ENCODE data around the gene QRICH2.

QRICH2 gene

GRCh38 chr17:76354317-76354729 lies 46.2 kb upstream of the QRICH2 start:
- Histone ChIP-seq H3K4me2 (ENCODE audit: low read length) (peak overlapping the region; percentile 83), H3K79me1 (ENCODE audit: low read length) (peaks cover 9% of the 10 kb centered on the region), H2AK5ac (ENCODE audit: low read length) (no peak overlapping the region), H3K36me3 (ENCODE audit: control insufficient read depth in 1 of 2, insufficient read depth in 2 of 2, low read length in 2 of 2) (no peaks in the 10 kb centered on the region), H3K27me3 (ENCODE audit: insufficient read depth, low read length) (no peaks in the 10 kb centered on the region), H3K18ac (ENCODE audit: low read length) (no peak overlapping the region), H2AFZ (ENCODE audit: insufficient read depth, low read length, poor library complexity) (peak overlapping the region; percentile 99), H3K27ac (ENCODE audit: low read depth, low read length) (no peak overlapping the region), H4K91ac (ENCODE audit: low read depth, low read length) (peak overlapping the region; percentile 99), H3K4ac (ENCODE audit: low read depth, low read length) (no peak overlapping the region), H3K79me2 (ENCODE audit: control insufficient read depth, insufficient read depth, low read length, poor library complexity) (peaks cover 8% of the 10 kb centered on the region), H3K9ac (ENCODE audit: low read length) (peak overlapping the region; percentile 22), H2BK12ac (ENCODE audit: low read length) (no peak overlapping the region), H3K14ac (ENCODE audit: low read length) (peak overlapping the region; percentile 5), H2BK120ac (ENCODE audit: insufficient read depth, low read length, poor library complexity) (peak overlapping the region; percentile 100), H3K9me3 (ENCODE audit: insufficient read depth, low read depth, low read length) (no peaks in the 10 kb centered on the region), H3K4me3 (ENCODE audit: low read depth, low read length) (peak overlapping the region; percentile 58), H4K12ac (ENCODE audit: low read depth, low read length) (peak overlapping the region; percentile 34), H3K23ac (ENCODE audit: low read length) (no peak overlapping the region), H4K8ac (ENCODE audit: low read depth, low read length) (peak overlapping the region; percentile 100), H2BK5ac (ENCODE audit: low read depth, low read length, poor library complexity) (no peak overlapping the region), H3K4me1 (ENCODE audit: control insufficient read depth in 1 of 2, insufficient read depth in 2 of 2, low read length in 2 of 2) (peaks cover 0 to 6% of the 10 kb centered on the region in 2 experiments)
- DNase-seq: no peak
- no CpG with 5 or more reads among the region's 18 CpGs for WGBS (ENCODE audit: extremely low coverage, insufficient coverage, insufficient read length)

DNA sequence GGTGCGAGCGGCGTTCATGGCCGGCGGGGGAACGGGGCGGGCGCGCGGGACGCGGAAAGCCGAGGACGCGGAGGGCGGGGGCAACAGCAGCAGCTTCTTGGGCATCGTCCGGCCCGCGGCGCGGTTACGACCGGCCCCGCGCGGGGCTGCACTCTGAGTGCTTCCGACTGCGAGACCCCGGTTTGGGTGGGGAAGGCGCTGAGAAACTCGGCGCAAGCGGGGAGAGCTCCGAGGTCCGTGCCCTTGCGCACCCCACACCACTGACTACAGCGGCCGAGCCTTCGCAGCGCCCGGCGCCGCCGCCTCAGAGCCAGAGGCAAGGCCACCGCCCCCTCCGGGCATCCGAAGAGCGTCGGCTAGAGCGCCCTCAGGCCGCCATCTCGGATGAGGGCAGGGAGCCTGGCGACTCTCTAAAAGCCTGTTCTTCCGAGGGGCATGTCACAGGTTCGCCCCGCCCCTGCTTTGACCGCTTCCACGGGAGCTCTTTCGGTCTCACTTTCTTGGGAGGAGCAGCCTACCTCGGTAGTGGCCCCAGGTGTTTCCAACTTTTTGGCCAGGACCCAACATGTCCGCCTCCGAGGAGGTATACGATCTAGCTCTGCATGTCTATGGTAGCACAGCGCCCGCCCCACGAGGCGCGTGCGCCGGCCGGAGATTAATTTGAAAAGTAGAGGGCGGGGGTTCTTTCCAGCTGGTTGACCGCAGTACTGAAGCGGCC lies 45.7 kb upstream of the QRICH2 start, which contains the start of gene PRPSAP1:
PRPSAP1 (minus strand) TSS at position 318 of the 718 bp plus-strand sequence; CDS start at position 105, 213 bp downstream.
- Histone ChIP-seq H3K79me2 (ENCODE audit: control insufficient read depth, insufficient read depth, low read length, poor library complexity) (peaks cover 8% of the 10 kb centered on the region), H2BK12ac (ENCODE audit: low read length) (peak within 1 kb of the TSS; percentile 100), H3K79me1 (ENCODE audit: low read length) (peaks cover 9% of the 10 kb centered on the region), H3K18ac (ENCODE audit: low read length) (peak within 1 kb of the TSS; percentile 97), H3K27ac (ENCODE audit: low read depth, low read length) (peak within 1 kb of the TSS; percentile 89), H3K4me1 (ENCODE audit: control insufficient read depth in 1 of 2, insufficient read depth in 2 of 2, low read length in 2 of 2) (peaks cover 0 to 6% of the 10 kb centered on the region in 2 experiments), H2BK5ac (ENCODE audit: low read depth, low read length, poor library complexity) (peak within 1 kb of the TSS; percentile 100), H3K4me3 (ENCODE audit: low read depth, low read length) (peak within 1 kb of the TSS; percentile 92), H2AFZ (ENCODE audit: insufficient read depth, low read length, poor library complexity) (peak within 1 kb of the TSS; percentile 99), H3K9me3 (ENCODE audit: insufficient read depth, low read depth, low read length) (no peaks in the 10 kb centered on the region), H3K4me2 (ENCODE audit: low read length) (peak within 1 kb of the TSS; percentile 83), H3K23ac (ENCODE audit: low read length) (no peak within 1 kb of the TSS), H3K4ac (ENCODE audit: low read depth, low read length) (peak within 1 kb of the TSS; percentile 95), H3K36me3 (ENCODE audit: control insufficient read depth in 1 of 2, insufficient read depth in 2 of 2, low read length in 2 of 2) (no peaks in the 10 kb centered on the region), H4K91ac (ENCODE audit: low read depth, low read length) (peak within 1 kb of the TSS; percentile 99), H4K8ac (ENCODE audit: low read depth, low read length) (peak within 1 kb of the TSS; percentile 100), H3K27me3 (ENCODE audit: insufficient read depth, low read length) (no peaks in the 10 kb centered on the region), H2AK5ac (ENCODE audit: low read length) (no peak within 1 kb of the TSS), H3K9ac (ENCODE audit: low read length) (peak within 1 kb of the TSS; percentile 92), H2BK120ac (ENCODE audit: insufficient read depth, low read length, poor library complexity) (peak within 1 kb of the TSS; percentile 100), H3K14ac (ENCODE audit: low read length) (peak within 1 kb of the TSS; percentile 98), H4K12ac (ENCODE audit: low read depth, low read length) (peak within 1 kb of the TSS; percentile 99)
- no CpG with 5 or more reads among the region's 75 CpGs for WGBS (ENCODE audit: extremely low coverage, insufficient coverage, insufficient read length)
- DNase-seq: peak; percentile 98 to 99

DNA sequence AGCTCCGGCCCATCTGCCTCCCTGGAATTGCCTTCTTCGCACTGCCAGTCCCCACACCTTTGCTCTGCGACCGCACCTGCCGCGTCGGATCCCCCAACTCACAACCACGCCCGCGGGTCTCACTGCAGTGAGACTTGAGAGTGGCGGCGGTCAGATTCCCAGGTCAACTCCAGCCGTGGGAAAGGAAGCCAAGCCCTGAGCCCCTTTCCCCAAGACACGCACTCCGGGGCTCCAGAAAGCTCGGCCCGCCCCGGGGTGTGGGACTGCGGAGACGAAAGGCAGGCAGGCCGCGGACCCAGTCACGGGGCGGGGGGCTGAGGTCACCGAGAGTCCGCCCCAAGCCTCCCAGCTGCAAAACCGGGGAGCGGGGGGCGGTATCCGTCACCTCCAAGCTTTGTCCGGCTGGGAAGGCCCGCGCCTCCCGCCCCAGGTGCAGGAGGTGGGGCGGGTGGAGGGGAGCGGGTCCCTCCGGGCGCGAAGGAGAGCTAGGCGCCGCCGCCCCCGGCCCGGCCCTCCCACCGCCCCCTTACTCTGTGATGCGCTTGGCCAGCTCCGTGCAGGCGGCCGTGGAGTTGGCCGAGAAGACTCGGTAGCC lies 45.0 kb upstream of the QRICH2 start:
- Histone ChIP-seq H3K27me3 (ENCODE audit: insufficient read depth, low read length) (no peaks in the 10 kb centered on the region), H3K4me1 (ENCODE audit: control insufficient read depth in 1 of 2, insufficient read depth in 2 of 2, low read length in 2 of 2) (peaks cover 0 to 6% of the 10 kb centered on the region in 2 experiments), H3K9ac (ENCODE audit: low read length) (peak overlapping the region; percentile 57), H3K4me3 (ENCODE audit: low read depth, low read length) (peak overlapping the region; percentile 92), H2AFZ (ENCODE audit: insufficient read depth, low read length, poor library complexity) (peak overlapping the region; percentile 94), H3K4ac (ENCODE audit: low read depth, low read length) (peak overlapping the region; percentile 1), H2BK12ac (ENCODE audit: low read length) (no peak overlapping the region), H2BK120ac (ENCODE audit: insufficient read depth, low read length, poor library complexity) (no peak overlapping the region), H4K91ac (ENCODE audit: low read depth, low read length) (peak overlapping the region; percentile 99), H3K79me2 (ENCODE audit: control insufficient read depth, insufficient read depth, low read length, poor library complexity) (peaks cover 8% of the 10 kb centered on the region), H3K36me3 (ENCODE audit: control insufficient read depth in 1 of 2, insufficient read depth in 2 of 2, low read length in 2 of 2) (no peaks in the 10 kb centered on the region), H4K8ac (ENCODE audit: low read depth, low read length) (peak overlapping the region; percentile 100), H3K27ac (ENCODE audit: low read depth, low read length) (peak overlapping the region; percentile 89), H2BK5ac (ENCODE audit: low read depth, low read length, poor library complexity) (peak overlapping the region; percentile 100), H4K12ac (ENCODE audit: low read depth, low read length) (peak overlapping the region; percentile 99), H3K79me1 (ENCODE audit: low read length) (peaks cover 9% of the 10 kb centered on the region), H3K23ac (ENCODE audit: low read length) (no peak overlapping the region), H3K14ac (ENCODE audit: low read length) (peak overlapping the region; percentile 77), H3K18ac (ENCODE audit: low read length) (peak overlapping the region; percentile 72), H3K4me2 (ENCODE audit: low read length) (peak overlapping the region; percentile 83), H3K9me3 (ENCODE audit: insufficient read depth, low read depth, low read length) (no peaks in the 10 kb centered on the region), H2AK5ac (ENCODE audit: low read length) (no peak overlapping the region)
- no peak for DNase-seq
- no CpG with 5 or more reads among the region's 51 CpGs for WGBS (ENCODE audit: extremely low coverage, insufficient coverage, insufficient read length)

DNA sequence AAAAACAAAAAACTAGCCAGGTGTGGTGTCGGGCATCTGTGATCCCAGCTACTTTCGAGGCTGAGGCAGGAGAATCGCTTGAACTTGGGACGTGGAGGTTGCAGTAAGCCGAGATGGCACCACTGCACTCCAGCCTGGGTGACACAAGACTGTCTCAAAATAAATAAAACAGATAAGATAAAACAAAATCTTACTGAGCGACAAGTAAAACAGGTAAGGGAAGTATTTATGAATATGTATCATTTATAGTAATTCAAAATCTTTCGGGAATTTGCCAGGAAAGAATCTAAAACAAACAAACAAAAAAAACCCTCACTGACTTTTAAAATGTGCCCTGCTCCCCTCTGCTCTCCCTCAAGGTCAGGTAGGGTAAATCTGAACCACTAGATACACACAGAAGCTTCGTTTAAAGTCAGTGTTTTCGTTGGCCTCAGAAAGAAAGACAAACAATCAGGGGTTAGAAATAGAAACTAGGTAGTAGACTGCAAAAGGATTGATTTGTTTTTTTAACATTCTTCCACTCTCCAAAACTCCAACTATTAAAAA lies 43.5 kb upstream of the QRICH2 start:
- H2AFZ ChIP-seq (ENCODE audit: insufficient read depth, low read length, poor library complexity): no peak overlapping the region

More for the DNA sequence above, 43.5 kb upstream of the QRICH2 start:
- H2BK5ac ChIP-seq (ENCODE audit: low read depth, low read length, poor library complexity): no peak overlapping the region
- no peak overlapping the region for H3K4ac ChIP-seq (ENCODE audit: low read depth, low read length)
- H3K9ac ChIP-seq (ENCODE audit: low read length): no peak overlapping the region
- H3K79me1 ChIP-seq (ENCODE audit: low read length): peaks cover 9% of the 10 kb centered on the region
- no peak overlapping the region for H3K4me3 ChIP-seq (ENCODE audit: low read depth, low read length)
- no peak overlapping the region for H3K18ac ChIP-seq (ENCODE audit: low read length)
- no peak overlapping the region for H3K23ac ChIP-seq (ENCODE audit: low read length)
- H3K36me3 ChIP-seq (ENCODE audit: control insufficient read depth in 1 of 2, insufficient read depth in 2 of 2, low read length in 2 of 2): peaks cover 6 to 10% of the 10 kb centered on the region in 2 experiments
- no peak overlapping the region for H2BK120ac ChIP-seq (ENCODE audit: insufficient read depth, low read length, poor library complexity)
- H2BK12ac ChIP-seq (ENCODE audit: low read length): no peak overlapping the region
- no peak overlapping the region for H3K27ac ChIP-seq (ENCODE audit: low read depth, low read length)
- H2AK5ac ChIP-seq (ENCODE audit: low read length): no peak overlapping the region
- H3K9me3 ChIP-seq (ENCODE audit: insufficient read depth, low read depth, low read length): no peaks in the 10 kb centered on the region
- H3K79me2 ChIP-seq (ENCODE audit: control insufficient read depth, insufficient read depth, low read length, poor library complexity): peaks cover 8% of the 10 kb centered on the region
- no peaks in the 10 kb centered on the region for H3K27me3 ChIP-seq (ENCODE audit: insufficient read depth, low read length)
- no CpG with 5 or more reads among the region's 9 CpGs for WGBS (ENCODE audit: extremely low coverage, insufficient coverage, insufficient read length)
- H3K4me1 ChIP-seq (ENCODE audit: control insufficient read depth in 1 of 2, insufficient read depth in 2 of 2, low read length in 2 of 2): peaks cover 0 to 6% of the 10 kb centered on the region in 2 experiments
- DNase-seq: peak in 1 of 2 donors; percentile 48
- H3K4me2 ChIP-seq (ENCODE audit: low read length): no peak overlapping the region
- H4K91ac ChIP-seq (ENCODE audit: low read depth, low read length): no peak overlapping the region
- no peak overlapping the region for H4K8ac ChIP-seq (ENCODE audit: low read depth, low read length)
- H4K12ac ChIP-seq (ENCODE audit: low read depth, low read length): no peak overlapping the region
- H3K14ac ChIP-seq (ENCODE audit: low read length): no peak overlapping the region

Data from trophoblast cell (in vitro differentiated cells and primary cell).